ENCODE data around the gene NWD2. TPM values are rescaled to one million over a fixed set of nuclear protein-coding genes. Genes with fewer than 3 reads are reported as not detected.

The NWD2 gene
- total and polyA plus RNA-seq, 4 donors = 0.17 TPM; not detected in 3

GRCh38 chr4:37216209-37216608, 28.3 kb upstream of the NWD2 start:
- Histone ChIP-seq H3K36me3 (ENCODE audit: control insufficient read depth in 4 of 4, insufficient read depth in 4 of 4, low read length in 4 of 4) (no peaks in the 10 kb centered on the region), H3K9ac (ENCODE audit: insufficient read depth in 1 of 2, low read length in 2 of 2) (no peak overlapping the region), H3K27me3 (ENCODE audit: control insufficient read depth in 3 of 3, insufficient read depth in 3 of 3, low read length in 2 of 3) (peaks cover 0 to 17% (median 5%) of the 10 kb centered on the region in 3 donors), H3K27ac (ENCODE audit: low read depth in 1 of 2, low read length in 1 of 2) (no peak overlapping the region), H3K4me3 (no peak overlapping the region), H3K9me3 (ENCODE audit: control insufficient read depth in 4 of 4, insufficient read depth in 3 of 4, low read length in 3 of 4) (no peaks in the 10 kb centered on the region), H3K4me1 (ENCODE audit: control insufficient read depth in 5 of 5, insufficient read depth in 5 of 5, low read length in 5 of 5) (no peaks in the 10 kb centered on the region)
- TF ChIP-seq CTCF (IDR thresholded peaks at IDR 0.05; ENCODE audit: control extremely low read depth, extremely low read depth) = no peak
- ATAC-seq (ENCODE audit: insufficient read depth, low FRiP score) (no peak), DNase-seq (no peak)
- WGBS, 2 donors = 84 to 85% methylated on average over 2 of the region's 2 CpGs

- no peaks in the 10 kb centered on the region for H3K9me3 ChIP-seq (ENCODE audit: control insufficient read depth in 4 of 4, insufficient read depth in 3 of 4, low read length in 3 of 4)
- peaks cover 0 to 19% (median 5%) of the 10 kb centered on the region in 3 donors for H3K27me3 ChIP-seq (ENCODE audit: control insufficient read depth in 3 of 3, insufficient read depth in 3 of 3, low read length in 2 of 3)
- 32 to 54% methylated on average over 3 of the region's 3 CpGs for WGBS, 2 donors
Measured at GRCh38 chr4:37219242-37219641, 25.3 kb upstream of the NWD2 start.

GRCh38 chr4:37219990-37220389, 24.6 kb upstream of the NWD2 start:
- Histone ChIP-seq H3K36me3 (ENCODE audit: control insufficient read depth in 4 of 4, insufficient read depth in 4 of 4, low read length in 4 of 4) (no peaks in the 10 kb centered on the region), H3K4me1 (ENCODE audit: control insufficient read depth in 5 of 5, insufficient read depth in 5 of 5, low read length in 5 of 5) (no peaks in the 10 kb centered on the region), H3K9me3 (ENCODE audit: control insufficient read depth in 4 of 4, insufficient read depth in 3 of 4, low read length in 3 of 4) (no peaks in the 10 kb centered on the region), H3K27me3 (ENCODE audit: control insufficient read depth in 3 of 3, insufficient read depth in 3 of 3, low read length in 2 of 3) (peaks cover 0 to 19% (median 5%) of the 10 kb centered on the region in 3 donors), H3K9ac (ENCODE audit: insufficient read depth in 1 of 2, low read length in 2 of 2) (no peak overlapping the region), H3K4me3 (no peak overlapping the region), H3K27ac (ENCODE audit: low read depth in 1 of 2, low read length in 1 of 2) (no peak overlapping the region)
- ATAC-seq (ENCODE audit: insufficient read depth, low FRiP score) = no peak
- no peak for TF ChIP-seq CTCF (IDR thresholded peaks at IDR 0.05; ENCODE audit: control extremely low read depth, extremely low read depth)
- no peak for DNase-seq
- 60 to 62% methylated on average over 2 of the region's 2 CpGs for WGBS, 2 donors

More at GRCh38 chr4:37219242-37219641, 25.3 kb upstream of the NWD2 start:
- no peak for TF ChIP-seq CTCF (IDR thresholded peaks at IDR 0.05; ENCODE audit: control extremely low read depth, extremely low read depth)
- no peaks in the 10 kb centered on the region for H3K36me3 ChIP-seq (ENCODE audit: control insufficient read depth in 4 of 4, insufficient read depth in 4 of 4, low read length in 4 of 4)
- no peak overlapping the region for H3K27ac ChIP-seq (ENCODE audit: low read depth in 1 of 2, low read length in 1 of 2)
- no peak for DNase-seq
- H3K9ac ChIP-seq (ENCODE audit: insufficient read depth in 1 of 2, low read length in 2 of 2) = no peak overlapping the region
- no peaks in the 10 kb centered on the region for H3K4me1 ChIP-seq (ENCODE audit: control insufficient read depth in 5 of 5, insufficient read depth in 5 of 5, low read length in 5 of 5)
- H3K4me3 ChIP-seq = no peak overlapping the region
- ATAC-seq (ENCODE audit: insufficient read depth, low FRiP score) = no peak

GRCh38 chr4:37220685-37221084, 23.9 kb upstream of the NWD2 start:
- no peak for ATAC-seq (ENCODE audit: insufficient read depth, low FRiP score)
- 70 to 88% methylated on average over 3 of the region's 3 CpGs for WGBS, 2 donors
- Histone ChIP-seq H3K9ac (ENCODE audit: insufficient read depth in 1 of 2, low read length in 2 of 2) (no peak overlapping the region), H3K27ac (ENCODE audit: low read depth in 1 of 2, low read length in 1 of 2) (no peak overlapping the region), H3K27me3 (ENCODE audit: control insufficient read depth in 3 of 3, insufficient read depth in 3 of 3, low read length in 2 of 3) (peaks cover 0 to 19% (median 5%) of the 10 kb centered on the region in 3 donors), H3K4me3 (no peak overlapping the region), H3K9me3 (ENCODE audit: control insufficient read depth in 4 of 4, insufficient read depth in 3 of 4, low read length in 3 of 4) (no peaks in the 10 kb centered on the region), H3K36me3 (ENCODE audit: control insufficient read depth in 4 of 4, insufficient read depth in 4 of 4, low read length in 4 of 4) (no peaks in the 10 kb centered on the region), H3K4me1 (ENCODE audit: control insufficient read depth in 5 of 5, insufficient read depth in 5 of 5, low read length in 5 of 5) (no peaks in the 10 kb centered on the region)
- no peak for DNase-seq
- no peak for TF ChIP-seq CTCF (IDR thresholded peaks at IDR 0.05; ENCODE audit: control extremely low read depth, extremely low read depth)
